Keratinocyte (primary cell): ENCODE results near the gene WDR1. TPM values are rescaled to one million over a fixed set of nuclear protein-coding genes. Genes with fewer than 3 reads are reported as not detected.

Source experiments
- DNase-seq: peaks from one replicate; pipeline ENCODE4 v3.0.0-alpha.2; 2011; ENCODE audit warnings: low read depth, missing footprints, low spot score
- FAIRE-seq: peaks from 2 replicates; lab custom pipeline; 2011; peaks lifted over from hg19 to GRCh38; lab: Jason Lieb, UNC
- H2AFZ ChIP-seq: 2 replicates; pipeline ENCODE4 v1.6.0; 2012; ENCODE audit warnings: low read length, control low read depth, inconsistent platforms; ENCODE audit not compliant: control insufficient read depth
- H3K27ac ChIP-seq: 2 replicates; pipeline ENCODE4 v1.5.1; 2011; ENCODE audit warnings: low read length; ENCODE audit not compliant: control insufficient read depth, insufficient read depth
- H3K27me3 ChIP-seq: 3 replicates; pipeline ENCODE4 v1.6.0; 2011; ENCODE audit warnings: low read length; ENCODE audit not compliant: control insufficient read depth, insufficient read depth; ENCODE audit errors: extremely low read depth
- H3K36me3 ChIP-seq, 2 experiments: 2 replicates in 1 of 2; 3 replicates in 1 of 2; pipeline ENCODE4 v1.5.1; 2011; ENCODE audit warnings: low read length in 2 of 2, mild to moderate bottlenecking in 1 of 2; ENCODE audit not compliant: control insufficient read depth in 2 of 2, insufficient read depth in 2 of 2; ENCODE audit errors: extremely low read depth in 1 of 2
- H3K4me1 ChIP-seq: 3 replicates; pipeline ENCODE4 v1.5.1; 2011; ENCODE audit warnings: low read length; ENCODE audit not compliant: control insufficient read depth, insufficient read depth; ENCODE audit errors: extremely low read depth
- H3K4me2 ChIP-seq: 3 replicates; pipeline ENCODE4 v1.6.0; 2011; ENCODE audit warnings: low read depth, low read length; ENCODE audit not compliant: control insufficient read depth, insufficient read depth; ENCODE audit errors: extremely low read depth
- H3K4me3 ChIP-seq, 3 experiments: fragments of 200-600 bp in 1 of 3; sonication (generic) in 1 of 3; 2 replicates in 2 of 3; 3 replicates in 1 of 3; pipeline ENCODE4 v1.5.1; 2011 to 2016; ENCODE audit warnings: low read length in 3 of 3, mild to moderate bottlenecking in 3 of 3, control low read depth in 2 of 3, inconsistent platforms in 1 of 3, low read depth in 1 of 3, mixed read lengths in 1 of 3, mixed run types in 1 of 3, moderate library complexity in 1 of 3; ENCODE audit not compliant: control insufficient read depth in 2 of 3, insufficient read depth in 2 of 3; ENCODE audit errors: extremely low read depth in 1 of 3
- H3K79me2 ChIP-seq: 2 replicates; pipeline ENCODE4 v1.6.0; 2012; ENCODE audit warnings: low read length; ENCODE audit not compliant: control insufficient read depth, insufficient read depth
- H3K9ac ChIP-seq: 3 replicates; pipeline ENCODE4 v1.6.0; 2011; ENCODE audit warnings: low read length; ENCODE audit not compliant: control insufficient read depth, insufficient read depth; ENCODE audit errors: extremely low read depth
- H3K9me1 ChIP-seq: 3 replicates; pipeline ENCODE4 v1.6.0; 2011; ENCODE audit warnings: low read length; ENCODE audit not compliant: control insufficient read depth, insufficient read depth; ENCODE audit errors: extremely low read depth
- H3K9me3 ChIP-seq: 2 replicates; pipeline ENCODE4 v1.5.1; 2012; ENCODE audit warnings: low read depth, low read length; ENCODE audit not compliant: control insufficient read depth
- H4K20me1 ChIP-seq: 3 replicates; pipeline ENCODE4 v1.6.0; 2011; ENCODE audit warnings: low read length; ENCODE audit not compliant: control insufficient read depth, insufficient read depth; ENCODE audit errors: extremely low read depth
- EZH2 ChIP-seq: IDR thresholded peaks from one replicate; pipeline ENCODE4 v1.6.1; 2012; ENCODE audit warnings: inconsistent platforms, mild to moderate bottlenecking, low read length, moderate library complexity
- dilution Hi-C: fragments of 300-500 bp; cut with MboI; formaldehyde crosslinking; loops from one replicate; pipeline ENCODE4 v1.7.0; 2020; ENCODE audit warnings: low sequenced_read_pairs; ENCODE audit not compliant: extremely low pct_ligation_motif_present
- polyA plus RNA-seq, 5 experiments: library from polyadenylated mRNA; depleted of rRNA in 3 of 5; stranded (reverse) in 3 of 5; stranded (forward) in 1 of 5; unstranded in 1 of 5; fragments of >200 nt; gene quantifications; 1 replicate in 1 of 5; 2 replicates in 3 of 5; 3 replicates in 1 of 5; pipeline versions ENCODE4 v1.2.1 to v1.2.3, GENCODE V29; 2011 to 2012; ENCODE audit warnings: missing spikeins in 2 of 5, low read depth in 1 of 5, low replicate concordance in 1 of 5
- TF ChIP-seq, protein P1 (sequence below), 3 experiments: IDR thresholded peaks in 1 of 3; conservative IDR thresholded peaks in 1 of 3; optimal IDR thresholded peaks in 1 of 3; 2 replicates in 2 of 3; 3 replicates in 1 of 3; pipeline versions ENCODE3 to v1.5.1; 2011; ENCODE audit warnings: low read length in 3 of 3, mild to moderate bottlenecking in 3 of 3, moderate library complexity in 2 of 3, control low read depth in 1 of 3, inconsistent platforms in 1 of 3; ENCODE audit not compliant: insufficient read depth in 2 of 3; ENCODE audit errors: extremely low read depth in 1 of 3

Gene WDR1
- polyA plus RNA-seq, 1 donor (not counting 4 experiments of a cell fraction or from before 2014, with no cell fraction given) = 423 TPM

DNA sequence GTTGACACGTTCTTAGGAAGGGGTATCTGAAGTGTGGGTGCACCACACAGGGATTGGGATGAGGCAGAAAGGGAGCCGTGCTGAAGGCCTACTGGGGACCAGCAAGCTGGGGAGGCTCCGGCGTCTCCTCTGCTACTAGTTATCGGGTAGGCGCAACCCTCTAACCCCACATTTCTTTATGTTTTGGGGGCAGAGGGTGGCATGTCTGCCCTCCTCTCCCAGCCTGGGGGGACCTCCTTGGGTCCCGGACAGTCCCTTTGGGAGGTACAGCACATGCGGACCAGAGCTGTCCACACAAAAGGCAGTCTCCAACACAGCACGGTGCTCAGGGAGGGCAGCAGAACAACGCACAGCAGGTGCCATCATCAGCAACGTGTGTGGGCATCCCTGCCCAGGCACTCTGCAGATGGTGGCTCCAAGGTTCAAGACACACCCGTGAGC lies 33.2 kb downstream of the WDR1 start:
- no peak for TF ChIP-seq EZH2
- TF ChIP-seq, protein P1, sequence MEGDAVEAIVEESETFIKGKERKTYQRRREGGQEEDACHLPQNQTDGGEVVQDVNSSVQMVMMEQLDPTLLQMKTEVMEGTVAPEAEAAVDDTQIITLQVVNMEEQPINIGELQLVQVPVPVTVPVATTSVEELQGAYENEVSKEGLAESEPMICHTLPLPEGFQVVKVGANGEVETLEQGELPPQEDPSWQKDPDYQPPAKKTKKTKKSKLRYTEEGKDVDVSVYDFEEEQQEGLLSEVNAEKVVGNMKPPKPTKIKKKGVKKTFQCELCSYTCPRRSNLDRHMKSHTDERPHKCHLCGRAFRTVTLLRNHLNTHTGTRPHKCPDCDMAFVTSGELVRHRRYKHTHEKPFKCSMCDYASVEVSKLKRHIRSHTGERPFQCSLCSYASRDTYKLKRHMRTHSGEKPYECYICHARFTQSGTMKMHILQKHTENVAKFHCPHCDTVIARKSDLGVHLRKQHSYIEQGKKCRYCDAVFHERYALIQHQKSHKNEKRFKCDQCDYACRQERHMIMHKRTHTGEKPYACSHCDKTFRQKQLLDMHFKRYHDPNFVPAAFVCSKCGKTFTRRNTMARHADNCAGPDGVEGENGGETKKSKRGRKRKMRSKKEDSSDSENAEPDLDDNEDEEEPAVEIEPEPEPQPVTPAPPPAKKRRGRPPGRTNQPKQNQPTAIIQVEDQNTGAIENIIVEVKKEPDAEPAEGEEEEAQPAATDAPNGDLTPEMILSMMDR (optimal IDR thresholded peaks at IDR 0.05 in 1 of 3, IDR thresholded peaks at IDR 0.05 in 1 of 3, conservative IDR thresholded peaks at IDR 0.05 in 1 of 3; ENCODE audit: extremely low read depth in 1 of 3, insufficient read depth in 2 of 3, low read length in 3 of 3) = no peak
- DNase-seq (no peak), FAIRE-seq (no peak)
- no peaks in the 10 kb centered on the region for H3K9me3 ChIP-seq
- peaks cover 5% of the 10 kb centered on the region for H3K4me1 ChIP-seq
- H2AFZ ChIP-seq = no peak overlapping the region
- dilution Hi-C loops = no loop called here
- peaks cover 80 to 86% of the 10 kb centered on the region in 2 experiments for H3K36me3 ChIP-seq
- H3K4me2 ChIP-seq = no peak overlapping the region
- no peaks in the 10 kb centered on the region for H3K27me3 ChIP-seq
- H3K27ac ChIP-seq = no peak overlapping the region
- no peak overlapping the region for H3K9ac ChIP-seq
- H4K20me1 ChIP-seq = peaks cover 18% of the 10 kb centered on the region
- peaks cover 52% of the 10 kb centered on the region for H3K79me2 ChIP-seq
- no peak overlapping the region for H3K4me3 ChIP-seq
- no peaks in the 10 kb centered on the region for H3K9me1 ChIP-seq

DNA sequence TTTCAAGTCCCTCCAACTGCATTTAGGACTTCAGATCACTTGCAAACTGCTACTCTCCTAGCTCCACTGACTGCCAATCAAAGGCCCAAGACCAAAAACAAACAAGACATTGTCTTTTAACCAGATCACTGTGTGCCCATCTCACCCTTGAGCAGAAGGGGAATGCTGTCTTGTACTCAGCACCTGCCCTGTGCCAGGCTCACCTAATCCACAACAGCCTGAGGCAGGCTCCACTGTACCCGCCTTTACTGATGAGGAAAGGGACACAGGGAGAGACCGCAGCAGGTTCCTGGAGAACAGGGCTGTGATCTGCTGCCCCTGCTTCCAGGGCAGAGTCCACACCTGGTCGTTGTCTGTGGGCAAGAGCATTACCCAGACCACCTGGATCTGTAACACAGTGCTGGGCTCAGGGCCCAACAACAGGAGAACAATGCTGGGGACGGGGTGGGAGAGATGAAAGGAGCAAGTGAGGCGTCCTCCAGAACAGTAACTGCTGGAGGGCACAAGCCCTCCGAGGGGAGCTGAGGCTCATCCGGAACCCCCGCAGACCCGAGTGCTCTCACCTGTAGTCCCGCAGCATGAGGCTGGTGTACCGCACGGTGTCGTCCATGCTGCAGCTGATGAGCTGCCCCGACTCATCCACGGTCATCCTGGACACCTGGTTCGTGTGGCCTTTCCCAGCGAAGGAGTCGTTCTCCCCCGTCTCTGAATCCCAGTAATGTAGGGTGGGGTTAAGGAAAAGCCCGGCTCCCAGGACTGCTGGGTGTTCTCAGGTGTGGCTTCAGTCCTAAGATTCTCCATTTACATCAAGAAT lies 33.9 kb downstream of the WDR1 start:
- no peak for TF ChIP-seq EZH2
- TF ChIP-seq, protein P1 (optimal IDR thresholded peaks at IDR 0.05 in 1 of 3, IDR thresholded peaks at IDR 0.05 in 1 of 3, conservative IDR thresholded peaks at IDR 0.05 in 1 of 3; ENCODE audit: extremely low read depth in 1 of 3, insufficient read depth in 2 of 3, low read length in 3 of 3) = no peak
- H3K4me1 ChIP-seq = no peaks in the 10 kb centered on the region
- H3K27ac ChIP-seq = no peak overlapping the region
- no peak overlapping the region for H3K4me3 ChIP-seq
- H4K20me1 ChIP-seq = peaks cover 14% of the 10 kb centered on the region
- no peaks in the 10 kb centered on the region for H3K9me1 ChIP-seq
- dilution Hi-C loops = no loop called here
- H3K27me3 ChIP-seq = no peaks in the 10 kb centered on the region
- H3K9me3 ChIP-seq = no peaks in the 10 kb centered on the region
- no peak overlapping the region for H3K9ac ChIP-seq
- FAIRE-seq (no peak), DNase-seq (no peak)
- H3K4me2 ChIP-seq = no peak overlapping the region
- H3K79me2 ChIP-seq = peaks cover 46% of the 10 kb centered on the region
- peaks cover 84 to 86% of the 10 kb centered on the region in 2 experiments for H3K36me3 ChIP-seq
- H2AFZ ChIP-seq = no peak overlapping the region
